Measurements from ENCODE around the gene TMCC3.
"Not testable (repeated sequence)": the region's sequence is repeated elsewhere in the genome, so short reads cannot be mapped to it uniquely, and the experiment has no call there.

TMCC3 gene

DNA sequence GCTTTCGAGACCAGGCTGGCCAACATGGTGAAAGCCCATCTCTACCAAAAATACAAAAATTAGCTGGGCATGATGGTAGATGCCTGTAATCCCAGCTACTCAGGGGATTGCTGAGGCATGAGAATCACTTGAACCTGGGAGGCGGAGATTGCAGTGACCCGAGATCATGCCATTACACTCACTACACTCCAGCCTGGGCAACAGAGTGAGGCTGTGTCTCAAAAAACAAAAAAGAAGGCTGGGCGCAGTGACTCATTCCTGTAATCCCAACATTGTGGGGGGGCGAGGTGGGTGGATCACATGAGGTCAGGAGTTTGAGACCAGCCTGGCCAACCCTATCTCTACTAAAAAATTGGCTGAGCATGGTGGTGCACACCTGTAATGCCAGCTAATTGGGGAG lies 49.0 kb downstream of the TMCC3 start:
- DNase-seq (ENCODE audit: low read depth): not testable (repeated sequence)

DNA sequence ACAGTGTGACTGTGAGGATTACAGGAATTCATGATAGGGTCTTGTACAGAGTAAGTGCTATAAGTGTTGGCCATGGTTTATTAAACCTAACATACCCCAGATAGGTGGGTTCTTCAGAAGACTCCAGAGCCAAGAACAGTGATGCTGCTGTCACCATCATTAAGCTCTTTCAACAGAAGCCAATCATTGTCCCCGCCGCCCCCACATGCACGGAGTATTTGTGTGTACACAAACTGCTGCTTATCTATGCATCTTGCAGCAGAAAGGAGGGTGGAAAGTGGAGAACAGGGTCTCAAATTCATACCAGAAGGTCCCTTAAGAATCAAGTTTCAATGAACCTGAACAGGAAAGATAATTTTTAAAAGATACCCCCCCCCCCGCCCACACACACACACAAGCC lies 51.2 kb downstream of the TMCC3 start:
- no peak for DNase-seq (ENCODE audit: low read depth)

DNA sequence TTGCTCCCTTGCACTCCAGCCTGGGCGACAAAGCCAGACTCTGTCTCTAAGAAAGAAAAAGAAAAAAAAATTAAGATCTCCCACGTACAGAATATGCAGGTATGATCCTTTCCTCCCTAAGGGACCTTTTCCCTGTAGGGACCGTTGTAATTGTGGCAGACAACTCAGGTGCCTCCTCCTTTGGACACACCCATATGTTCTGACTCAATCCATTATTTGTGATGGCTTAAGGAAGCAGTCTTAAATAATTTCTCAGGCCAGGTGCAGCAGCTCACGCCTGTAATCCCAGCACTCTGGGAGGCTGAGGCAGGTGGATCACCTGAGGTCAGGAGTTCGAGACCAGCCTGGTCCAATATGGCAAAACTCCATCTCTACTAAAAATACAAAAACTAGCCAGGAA lies 53.1 kb downstream of the TMCC3 start:
- no peak for DNase-seq (ENCODE audit: low read depth)

DNA sequence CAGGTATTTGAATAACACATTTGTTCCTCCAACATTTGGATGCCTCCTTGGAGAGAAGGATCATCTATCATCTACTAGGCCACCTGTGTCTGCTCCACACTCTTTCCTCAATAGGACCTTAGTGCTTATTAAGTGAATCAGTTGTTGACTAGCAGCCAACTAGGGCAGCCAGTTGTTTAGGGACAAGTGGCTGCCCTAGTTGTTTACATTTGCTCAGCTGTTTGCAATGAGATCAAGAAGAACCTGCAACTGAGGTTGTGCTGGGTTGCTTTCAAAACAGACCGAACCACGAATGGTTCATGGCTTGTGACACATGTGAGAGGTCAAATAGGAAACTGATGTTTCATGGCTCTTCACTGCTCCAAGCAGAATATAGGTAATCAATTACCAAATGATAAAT lies 53.8 kb downstream of the TMCC3 start:
- DNase-seq (ENCODE audit: low read depth): no peak

DNA sequence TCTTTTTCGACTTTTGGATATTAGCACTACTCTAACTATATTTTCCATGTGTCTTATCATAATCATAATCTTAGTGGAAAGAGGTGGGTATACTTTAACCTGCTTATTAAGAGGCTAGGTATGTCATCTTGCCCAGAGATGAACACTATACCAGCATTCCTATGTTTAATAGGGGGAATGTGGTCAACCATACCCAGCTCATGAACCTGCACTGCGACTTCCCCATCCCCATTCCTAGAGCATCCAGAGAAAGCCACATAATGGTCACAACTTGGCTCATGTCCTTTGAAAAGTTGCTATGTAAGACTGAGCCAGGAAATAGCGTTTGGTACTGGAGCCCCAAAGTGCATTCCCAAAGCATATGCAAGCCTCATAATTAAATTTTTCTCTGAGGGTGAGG lies 55.2 kb downstream of the TMCC3 start:
- no peak for DNase-seq (ENCODE audit: low read depth)

DNA sequence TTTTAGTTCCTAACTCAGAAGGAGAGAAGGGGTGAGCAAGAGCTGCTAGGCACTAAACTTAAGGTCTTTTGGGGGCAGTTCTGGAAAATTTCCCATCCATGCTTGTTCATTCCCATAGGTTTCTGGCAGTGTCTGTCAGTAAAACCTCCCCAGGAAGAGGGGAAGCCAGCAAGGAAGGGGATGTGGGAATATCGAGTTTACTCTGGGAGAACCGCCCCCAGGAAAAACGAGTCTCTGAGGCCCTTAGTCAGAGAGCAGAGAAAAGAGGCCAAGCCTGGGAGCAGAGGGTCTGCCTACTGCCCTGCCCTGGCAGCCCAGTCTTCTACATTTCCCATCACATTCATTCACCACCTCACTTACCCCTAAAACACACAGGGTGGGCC lies 55.9 kb downstream of the TMCC3 start:
- DNase-seq (ENCODE audit: low read depth): no peak

DNA sequence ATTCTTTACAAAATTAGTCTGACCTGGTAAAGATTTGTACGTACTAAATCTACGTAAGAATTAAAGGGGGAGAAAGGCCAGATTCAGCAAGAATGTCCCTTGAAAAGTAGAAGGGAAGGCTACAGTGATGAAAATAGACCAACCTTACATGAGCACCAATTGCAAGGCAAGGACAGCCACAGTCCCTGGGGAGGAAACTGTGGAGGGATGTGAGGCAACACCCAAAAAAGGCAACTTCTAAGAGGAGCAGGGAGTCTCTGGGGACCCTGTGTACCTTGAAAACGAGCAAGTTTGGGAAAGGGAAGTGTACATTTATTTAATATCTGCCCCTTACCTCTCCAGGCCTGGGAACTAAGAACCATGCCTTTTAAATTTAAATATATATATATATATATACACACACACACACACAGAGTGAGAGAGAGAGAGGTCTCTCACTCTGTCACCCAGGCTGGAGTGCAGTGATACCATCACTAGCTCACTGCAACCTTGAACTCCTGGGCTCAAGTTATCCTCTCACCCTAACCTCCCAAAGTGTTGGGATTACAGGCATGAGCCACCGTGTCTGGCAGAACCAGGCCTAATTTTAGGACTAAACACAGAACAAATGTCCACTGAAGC lies 56.4 kb downstream of the TMCC3 start:
- DNase-seq (ENCODE audit: low read depth): no peak

DNA sequence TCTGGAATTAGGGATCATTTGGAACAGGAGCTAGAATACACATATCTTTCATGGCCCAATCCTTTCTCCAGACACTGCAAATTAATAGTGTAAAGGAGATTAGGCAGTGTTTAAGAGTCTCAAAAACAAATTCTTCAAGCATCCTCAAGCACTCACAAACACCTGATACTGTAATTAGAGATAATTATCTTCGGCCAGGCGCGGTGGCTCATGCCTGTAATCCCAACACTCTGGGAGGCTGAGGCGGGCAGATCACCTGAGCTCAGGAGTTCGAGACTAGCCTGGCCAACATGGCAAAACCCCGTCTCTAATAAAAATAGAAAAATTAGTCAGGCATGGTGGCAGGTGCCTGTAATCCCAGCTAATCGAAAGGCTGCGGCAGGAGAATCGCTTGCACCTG lies 57.6 kb downstream of the TMCC3 start:
- not testable (repeated sequence) for DNase-seq (ENCODE audit: low read depth)

DNA sequence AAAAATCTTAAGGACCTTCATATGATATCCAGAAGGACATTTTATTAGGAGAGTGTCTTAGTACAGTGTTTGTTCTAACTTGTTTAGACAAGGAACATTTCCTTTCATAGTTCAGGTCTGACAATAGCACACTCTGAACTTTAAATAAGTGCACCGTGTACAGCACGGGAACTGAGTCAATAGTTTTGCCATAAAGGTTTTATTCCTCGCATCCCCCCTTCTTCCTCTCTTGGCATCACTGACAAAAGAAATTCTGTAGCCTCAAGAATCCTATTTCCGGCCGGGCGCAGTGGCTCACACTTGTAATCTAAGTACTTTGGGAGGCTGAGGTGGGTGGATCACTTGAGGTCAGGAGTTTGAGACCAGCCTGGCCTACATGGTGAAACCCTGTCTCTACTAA lies 58.3 kb downstream of the TMCC3 start:
- DNase-seq (ENCODE audit: low read depth): no peak

DNA sequence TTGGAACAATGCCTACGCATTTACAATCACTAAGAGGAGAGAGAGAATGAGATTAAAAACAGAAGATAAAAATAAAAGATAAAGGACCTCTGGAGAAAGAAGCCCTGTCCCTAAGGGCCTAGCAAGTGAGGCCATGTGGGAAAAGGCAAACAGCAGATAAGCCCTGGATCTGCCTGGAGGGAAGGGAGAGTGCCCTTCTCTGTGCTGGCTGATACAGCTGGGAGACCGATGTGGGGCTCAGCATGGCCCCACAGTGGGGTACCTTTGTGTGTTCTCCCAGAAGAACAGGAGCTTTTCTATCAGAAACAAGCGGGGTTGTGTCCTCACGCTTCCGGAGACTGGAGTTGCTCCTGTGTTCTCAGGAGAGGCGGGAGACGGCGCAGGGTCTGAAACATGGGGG lies 59.9 kb downstream of the TMCC3 start:
- no peak for DNase-seq (ENCODE audit: low read depth)

DNA sequence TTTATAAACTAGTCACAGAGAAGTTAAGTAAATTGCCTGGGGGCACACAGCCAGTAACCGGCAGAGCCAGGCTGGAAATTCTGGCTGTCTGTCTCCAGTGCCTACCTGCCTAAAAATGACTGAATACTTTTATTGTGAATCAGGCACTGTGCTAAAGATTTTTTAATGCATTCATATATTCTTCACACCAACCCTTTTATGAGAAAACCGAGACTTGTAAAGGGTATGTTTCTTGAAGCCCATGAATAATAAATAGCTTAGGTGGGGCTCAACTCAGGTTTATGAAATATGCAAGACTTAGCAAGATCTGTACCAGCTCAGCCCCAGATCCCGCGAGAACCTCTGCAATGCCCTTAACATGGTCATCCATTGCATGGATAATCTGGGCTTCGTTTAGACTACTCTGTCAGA lies 60.8 kb downstream of the TMCC3 start:
- DNase-seq (ENCODE audit: low read depth): no peak

DNA sequence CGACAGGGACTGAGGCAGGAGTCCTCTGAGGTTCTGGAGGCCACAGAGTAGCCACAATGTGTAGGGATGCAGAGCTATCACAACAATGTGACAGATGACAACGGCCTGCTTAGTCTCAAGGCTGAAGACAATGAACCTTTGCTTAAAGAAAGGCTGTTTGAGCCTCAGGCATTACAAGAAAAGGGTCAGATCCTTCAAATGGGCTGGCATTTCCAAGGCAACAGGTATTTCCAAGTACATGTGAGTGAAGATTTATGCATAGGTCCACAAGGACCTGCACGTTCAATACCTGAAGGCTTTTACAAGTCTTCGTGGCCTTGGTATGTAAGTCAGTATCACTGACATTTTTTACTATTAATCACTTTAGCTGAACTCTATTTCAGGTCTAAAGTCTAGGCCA lies 62.0 kb downstream of the TMCC3 start:
- DNase-seq (ENCODE audit: low read depth): no peak

DNA sequence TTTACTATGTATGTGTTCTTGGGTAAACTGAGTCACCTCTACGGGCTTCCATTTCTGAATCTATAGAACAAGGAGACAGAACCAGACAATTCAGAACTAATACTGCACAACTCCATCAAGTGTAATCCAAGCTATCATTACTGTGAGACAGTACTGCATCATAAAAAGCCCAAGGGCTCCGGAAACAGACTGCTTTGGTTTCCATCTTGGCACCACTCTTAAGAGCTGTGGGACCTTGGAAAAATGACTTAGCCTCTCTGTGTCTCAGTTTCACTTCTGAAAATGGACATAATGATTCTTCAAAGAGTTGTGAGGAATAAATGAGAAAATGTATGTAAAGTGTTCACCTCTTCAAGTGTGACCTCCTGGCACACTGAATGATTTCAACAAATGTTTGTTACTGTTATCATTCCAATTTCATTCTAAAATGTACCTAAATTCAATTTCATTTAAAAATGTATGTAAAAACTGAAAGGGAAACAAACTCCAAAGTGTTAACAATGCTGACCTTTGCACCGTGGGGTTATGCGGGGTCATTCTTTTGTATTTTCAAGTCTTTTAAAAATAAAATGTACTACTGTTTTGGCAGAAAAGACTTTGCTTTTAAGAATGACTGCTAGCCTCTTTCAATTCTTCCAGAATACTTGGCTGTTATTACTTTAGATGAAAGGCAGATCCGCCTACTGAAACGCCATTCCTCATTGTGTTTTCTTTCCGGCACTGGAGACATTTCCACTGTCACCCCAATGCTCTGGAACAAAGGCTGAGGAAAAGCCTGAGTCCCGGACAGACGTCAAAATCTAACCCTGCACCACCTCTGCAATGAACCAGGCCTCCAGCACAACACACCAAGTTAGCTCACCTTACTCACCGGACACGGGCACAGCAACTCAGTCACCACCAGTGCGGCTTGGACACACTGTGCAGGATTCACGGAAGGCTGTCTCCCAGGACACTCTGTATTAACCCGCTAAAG lies 62.8 kb downstream of the TMCC3 start:
- no peak for DNase-seq (ENCODE audit: low read depth)

DNA sequence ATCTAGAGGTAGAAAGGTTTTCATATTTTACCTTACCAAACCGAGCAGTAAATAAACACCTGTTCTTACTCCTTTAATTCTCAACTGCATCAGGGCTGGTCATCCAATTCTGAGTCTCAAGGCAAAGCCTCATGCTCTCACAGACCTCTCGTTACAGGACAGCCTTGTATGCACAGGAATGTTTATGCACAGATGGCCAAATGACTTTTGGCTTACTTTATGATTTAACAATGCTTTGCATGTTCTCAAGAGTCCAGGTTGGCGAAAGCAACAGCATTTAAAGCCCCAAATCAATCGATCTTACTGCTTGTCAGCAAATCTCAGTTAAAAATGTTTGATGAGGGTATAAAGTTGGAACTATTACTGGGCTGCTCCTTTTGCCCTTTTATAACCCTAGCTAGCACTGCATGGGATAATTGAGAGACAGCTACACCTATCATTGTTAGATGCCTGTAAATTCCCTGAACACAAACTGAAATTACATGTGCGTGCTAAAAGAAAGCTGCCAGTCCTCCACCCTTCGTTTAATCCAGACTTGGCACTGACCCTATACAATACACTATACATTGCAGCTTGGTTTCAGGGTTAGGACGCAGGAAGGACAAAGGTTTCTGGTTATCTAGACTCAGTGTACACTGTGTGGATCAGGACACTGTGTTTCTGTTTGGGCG lies 63.6 kb downstream of the TMCC3 start:
- DNase-seq (ENCODE audit: low read depth): no peak

DNA sequence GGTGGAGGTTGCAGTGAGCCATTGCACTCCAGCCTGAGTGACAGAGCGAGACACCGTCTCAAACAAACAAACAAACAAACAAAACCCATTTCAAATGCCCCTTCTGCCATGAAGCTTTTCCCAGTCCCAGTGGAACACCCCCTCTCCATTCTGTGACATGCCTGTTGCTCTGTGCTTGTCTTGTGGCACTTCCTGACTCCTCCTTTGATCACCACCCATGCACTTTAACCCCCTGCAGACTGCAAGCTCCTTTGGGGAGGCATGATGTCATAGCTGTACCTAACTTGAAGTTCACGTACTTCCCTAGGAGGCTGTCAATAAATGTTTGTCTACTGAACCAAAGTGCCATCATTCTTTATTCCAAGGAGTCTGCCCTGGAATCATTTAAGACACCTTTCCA lies 64.7 kb downstream of the TMCC3 start:
- no peak for DNase-seq (ENCODE audit: low read depth)

DNA sequence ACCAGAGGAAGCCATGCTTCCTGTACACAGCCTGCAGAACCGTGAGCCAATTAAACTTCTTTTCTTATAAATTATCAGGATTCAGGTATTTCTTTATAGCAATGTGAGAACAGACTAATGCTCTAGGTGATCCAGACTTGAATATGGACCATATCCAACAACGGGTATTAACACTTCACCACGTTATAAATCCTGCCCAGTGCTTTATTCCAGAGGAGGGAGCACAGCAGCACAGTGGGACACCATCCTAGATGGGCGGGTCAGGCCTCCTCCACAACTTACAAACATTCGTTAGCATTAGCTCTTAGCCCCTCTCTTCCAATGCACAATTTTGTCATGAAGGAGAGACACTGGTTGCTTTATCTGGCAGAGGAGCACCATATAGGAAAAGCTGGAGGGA lies 66.0 kb downstream of the TMCC3 start:
- no peak for DNase-seq (ENCODE audit: low read depth)

DNA sequence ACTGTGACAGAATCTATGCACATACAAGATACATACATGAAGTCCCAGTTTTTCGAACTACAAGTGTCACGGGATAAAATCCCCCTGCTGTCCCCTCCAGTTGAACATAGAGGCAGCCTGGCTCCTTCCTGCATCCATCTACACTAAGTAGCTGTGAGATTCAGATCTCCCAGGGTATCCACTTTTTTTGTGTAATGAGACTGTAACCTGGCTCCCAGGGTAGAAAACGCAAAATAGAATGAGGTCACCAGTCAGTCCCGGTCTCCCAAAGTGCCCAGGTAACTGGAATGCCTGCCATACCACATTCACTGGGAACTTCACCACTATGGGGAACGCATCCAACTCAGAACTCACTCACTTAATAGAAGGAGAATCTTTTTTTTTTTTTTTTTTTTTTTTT lies 67.8 kb downstream of the TMCC3 start:
- DNase-seq (ENCODE audit: low read depth): no peak

DNA sequence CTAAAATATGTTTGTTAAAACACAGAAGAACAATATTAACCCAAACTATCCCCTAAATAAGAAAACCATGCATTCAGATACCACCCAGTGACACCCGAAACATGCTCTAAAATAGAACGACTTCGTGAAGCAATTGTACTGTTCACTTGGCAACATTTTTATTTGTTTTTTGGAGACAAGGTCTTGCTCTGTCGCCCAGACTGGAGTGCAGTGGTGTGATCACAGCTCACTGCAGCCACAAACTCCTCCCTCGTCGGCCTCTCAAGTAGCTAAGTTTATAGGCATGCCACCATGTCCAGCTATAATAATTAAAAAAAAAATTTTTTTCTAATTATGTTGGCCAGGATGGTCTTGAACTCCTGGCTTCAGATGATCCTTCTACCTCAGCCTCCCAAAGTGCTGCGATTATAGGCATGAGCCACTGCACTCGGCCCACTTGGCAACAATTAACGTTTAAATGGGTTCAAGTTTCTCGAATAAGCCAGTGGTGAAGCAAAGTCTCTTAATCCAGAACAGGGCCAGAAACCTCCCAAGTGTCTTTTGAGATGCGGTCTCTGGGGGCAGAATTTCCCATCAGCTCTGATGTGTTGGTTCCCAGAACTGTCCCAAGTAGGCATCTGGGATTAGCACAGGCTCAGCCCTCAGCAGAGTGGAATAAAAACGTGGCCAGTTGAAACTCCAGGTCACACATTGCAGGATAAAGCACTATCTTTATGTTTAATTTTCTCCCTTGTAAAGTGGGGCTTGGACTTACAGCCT lies 74.5 kb downstream of the TMCC3 start:
- DNase-seq (ENCODE audit: low read depth): no peak

DNA sequence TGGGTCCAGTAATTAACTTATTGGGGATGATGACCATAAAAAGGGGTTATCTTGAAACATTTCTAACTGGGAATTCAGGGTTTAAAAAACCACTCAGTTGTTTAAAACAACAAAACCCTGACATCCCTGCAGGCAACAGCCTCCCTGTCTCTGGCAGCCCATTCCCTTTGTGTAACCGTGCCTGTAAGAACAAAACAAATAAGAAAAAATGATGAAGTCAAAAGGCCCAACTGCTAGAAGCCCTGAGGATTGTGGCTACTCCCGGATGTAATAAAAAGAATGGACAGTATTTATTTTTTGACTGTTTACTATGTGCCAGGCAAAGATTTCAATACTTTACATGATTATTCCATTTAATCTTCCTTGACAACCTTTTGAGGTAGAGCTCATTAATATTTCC lies 75.3 kb downstream of the TMCC3 start:
- DNase-seq (ENCODE audit: low read depth): no peak

DNA sequence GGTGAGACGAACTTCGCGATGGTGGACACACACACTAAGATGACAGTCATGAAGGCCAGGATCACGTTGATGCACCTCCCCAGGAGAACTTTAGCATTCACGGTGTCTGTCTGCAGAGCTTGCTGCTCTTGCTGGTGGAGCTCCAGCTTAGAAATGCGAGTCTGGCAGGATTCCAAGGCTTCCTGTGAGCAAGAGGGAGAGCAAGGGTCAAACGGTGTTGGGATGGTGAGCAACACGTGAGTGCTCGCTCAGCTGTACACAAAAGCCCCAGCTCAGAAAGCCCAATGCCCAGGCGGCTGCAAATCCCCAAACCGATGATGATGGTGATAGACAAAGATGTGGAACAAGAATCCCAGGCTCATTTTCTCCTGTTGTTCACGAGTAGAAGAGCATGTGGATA lies 78.8 kb downstream of the TMCC3 start:
- no peak for DNase-seq (ENCODE audit: low read depth)

DNA sequence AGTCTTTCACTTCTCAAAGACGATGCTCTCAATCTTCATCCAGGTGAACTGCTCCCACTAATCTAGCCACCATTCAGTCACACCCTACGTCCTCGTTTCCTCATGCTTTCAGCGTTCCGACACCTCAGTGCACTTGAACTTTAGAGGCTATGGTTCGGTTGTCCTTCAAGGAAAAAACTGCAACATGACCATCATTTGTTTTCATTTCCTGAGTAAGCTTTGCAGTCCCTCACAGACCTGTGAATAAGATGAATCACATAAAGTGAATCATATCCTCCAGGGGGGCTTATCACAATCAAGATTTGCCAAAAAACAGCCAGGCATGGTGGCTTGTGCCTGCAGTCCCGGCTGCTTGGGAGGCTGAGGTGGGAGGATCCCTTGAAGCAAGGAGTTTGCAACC lies 80.2 kb downstream of the TMCC3 start:
- DNase-seq (ENCODE audit: low read depth): no peak

DNA sequence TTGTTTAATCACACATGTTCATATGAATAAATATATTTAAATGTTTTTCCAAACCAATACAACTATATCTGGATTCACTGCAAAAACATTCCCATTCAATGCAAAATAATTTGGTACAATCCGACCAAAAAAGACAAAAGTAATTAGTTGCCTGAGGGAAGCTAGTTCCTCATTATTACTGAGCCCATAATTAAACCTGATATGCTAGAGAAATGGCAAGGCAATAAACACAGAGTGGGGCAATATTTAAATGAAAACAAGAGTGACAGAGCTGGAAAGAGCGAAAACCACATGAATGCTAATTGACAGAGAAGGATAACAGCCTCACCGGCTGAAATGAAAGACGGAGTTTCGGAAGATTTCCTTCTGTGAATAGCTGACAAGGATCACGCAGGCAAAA lies 82.6 kb downstream of the TMCC3 start:
- DNase-seq (ENCODE audit: low read depth): no peak

Measured in GM04504 (cell line).